WTC11 (cell line): ENCODE measurements around the gene CDSN. TPM values are rescaled to one million over a fixed set of nuclear protein-coding genes. Genes with fewer than 3 reads are reported as not detected.

Experiments used
- ATAC-seq: fragments of 200-7000 bp; cut with Tn5 transposase; 2 replicates; pipeline ENCODE4 v1.10.0; 2021; ENCODE audit warnings: mild to moderate bottlenecking, moderate library complexity
- CTCF ChIA-PET: fragments of 300-600 bp; sonication (Branson Sonifier 250); formaldehyde crosslinking; loops from one replicate; lab custom pipeline; 2021; ENCODE audit warnings: antibody characterized with exemption; lab: Charles Lee
- POLR2A ChIA-PET: fragments of 350-600 bp; sonication (Branson Sonifier 250); formaldehyde crosslinking; loops from one replicate; lab custom pipeline; 2021; ENCODE audit warnings: antibody characterized with exemption; lab: Charles Lee
- DNase-seq: peaks from one replicate; pipeline ENCODE4 v3.0.0; 2021; ENCODE audit warnings: low spot score
- H3K27ac Mint-ChIP-seq: 2 replicates; pipeline ENCODE4 v1.8.0; 2021; ENCODE audit warnings: mixed read lengths
- H3K27me3 Mint-ChIP-seq: 2 replicates; pipeline ENCODE4 v1.8.0; 2021; ENCODE audit warnings: low read depth, mild to moderate bottlenecking, moderate library complexity, mixed read lengths
- H3K36me3 Mint-ChIP-seq: 2 replicates; pipeline ENCODE4 v1.8.0; 2021; ENCODE audit warnings: mixed read lengths
- H3K4me1 Mint-ChIP-seq: 2 replicates; pipeline ENCODE4 v1.8.0; 2022; ENCODE audit warnings: mixed read lengths
- H3K4me3 Mint-ChIP-seq: 2 replicates; pipeline ENCODE4 v1.8.0; 2021; ENCODE audit warnings: mild to moderate bottlenecking, moderate library complexity, mixed read lengths
- H3K9me3 Mint-ChIP-seq: 2 replicates; pipeline ENCODE4 v1.8.0; 2021; ENCODE audit warnings: mixed read lengths
- ARID4B ChIP-seq: sonication (generic); formaldehyde crosslinking; IDR thresholded peaks from 2 replicates; pipeline ENCODE4 v1.8.0; 2023; ENCODE audit warnings: missing genetic modification reagents, mild to moderate bottlenecking, borderline replicate concordance
- ATF2 ChIP-seq: sonication (generic); formaldehyde crosslinking; IDR thresholded peaks from 2 replicates; pipeline ENCODE4 v1.8.1; 2022; ENCODE audit warnings: low read depth, missing genetic modification reagents, borderline replicate concordance
- CDX4 ChIP-seq: fragments of 250-450 bp; sonication (Bioruptor Pico); IDR thresholded peaks from 2 replicates; pipeline ENCODE4 v1.9.0; 2021; ENCODE audit warnings: moderate library complexity, mild to moderate bottlenecking, inconsistent platforms, borderline replicate concordance
- CTCF ChIP-seq: fragments of 200-600 bp; IDR thresholded peaks from 2 replicates; pipeline ENCODE4 v1.8.0; 2022; ENCODE audit warnings: antibody characterized with exemption
- E2F1 ChIP-seq: sonication (generic); formaldehyde crosslinking; IDR thresholded peaks from 2 replicates; pipeline ENCODE4 v1.8.0; 2022; ENCODE audit warnings: mild to moderate bottlenecking, missing genetic modification reagents
- E2F5 ChIP-seq: sonication (generic); formaldehyde crosslinking; IDR thresholded peaks from 2 replicates; pipeline ENCODE4 v1.8.1; 2022; ENCODE audit warnings: mild to moderate bottlenecking, moderate library complexity, missing genetic modification reagents
- ERG ChIP-seq: fragments of 250-450 bp; sonication (Bioruptor Pico); IDR thresholded peaks from 2 replicates; pipeline ENCODE4 v1.8.0; 2021; ENCODE audit warnings: mild to moderate bottlenecking
- FOXK1 ChIP-seq: sonication (generic); formaldehyde crosslinking; IDR thresholded peaks from 2 replicates; pipeline ENCODE4 v1.8.0; 2022; ENCODE audit warnings: mild to moderate bottlenecking, moderate library complexity, missing genetic modification reagents
- IRF1 ChIP-seq: sonication (generic); formaldehyde crosslinking; IDR thresholded peaks from 2 replicates; pipeline ENCODE4 v1.8.0; 2023; ENCODE audit warnings: missing genetic modification reagents
- NR2C2 ChIP-seq: sonication (generic); formaldehyde crosslinking; IDR thresholded peaks from 2 replicates; pipeline ENCODE4 v1.8.0; 2022; ENCODE audit warnings: mild to moderate bottlenecking, missing genetic modification reagents
- NR3C1 ChIP-seq: sonication (generic); formaldehyde crosslinking; conservative IDR thresholded peaks from 2 replicates; pipeline ENCODE4 v1.8.1; 2023; ENCODE audit warnings: low read depth, mild to moderate bottlenecking, missing genetic modification reagents
- PREB ChIP-seq: sonication (generic); formaldehyde crosslinking; IDR thresholded peaks from 2 replicates; pipeline ENCODE4 v1.8.1; 2022; ENCODE audit warnings: mild to moderate bottlenecking, missing genetic modification reagents, moderate library complexity, borderline replicate concordance
- RELA ChIP-seq: sonication (generic); formaldehyde crosslinking; IDR thresholded peaks from 2 replicates; pipeline ENCODE4 v1.8.1; 2022; ENCODE audit warnings: missing genetic modification reagents, mild to moderate bottlenecking, borderline replicate concordance
- SMAD4 ChIP-seq: sonication (generic); formaldehyde crosslinking; IDR thresholded peaks from 2 replicates; pipeline ENCODE4 v1.8.0; 2022; ENCODE audit warnings: mild to moderate bottlenecking, missing genetic modification reagents
- SOX15 ChIP-seq: fragments of 250-450 bp; sonication (Bioruptor Pico); IDR thresholded peaks from 2 replicates; pipeline ENCODE4 v1.9.0; 2021; ENCODE audit warnings: mild to moderate bottlenecking
- ZBTB21 ChIP-seq: sonication (generic); formaldehyde crosslinking; IDR thresholded peaks from 2 replicates; pipeline ENCODE4 v1.8.1; 2023; ENCODE audit warnings: mild to moderate bottlenecking, missing genetic modification reagents, borderline replicate concordance
- ZNF232 ChIP-seq: sonication (generic); formaldehyde crosslinking; IDR thresholded peaks from 2 replicates; pipeline ENCODE4 v1.8.0; 2022; ENCODE audit warnings: mild to moderate bottlenecking, missing genetic modification reagents
- ZNF263 ChIP-seq: sonication (generic); formaldehyde crosslinking; IDR thresholded peaks from 2 replicates; pipeline ENCODE4 v1.8.1; 2022; ENCODE audit warnings: low read depth, mild to moderate bottlenecking, moderate library complexity, missing genetic modification reagents
- ZNF396 ChIP-seq: fragments of 250-450 bp; sonication (Bioruptor Pico); IDR thresholded peaks from 2 replicates; pipeline ENCODE4 v1.8.0; 2021; ENCODE audit warnings: mild to moderate bottlenecking, moderate library complexity, borderline replicate concordance
- ZNF423 ChIP-seq: fragments of 250-450 bp; sonication (Bioruptor Pico); IDR thresholded peaks from 2 replicates; pipeline ENCODE4 v2.1.2; 2022; ENCODE audit warnings: mild to moderate bottlenecking, moderate library complexity
- total RNA-seq: library from RNA; stranded (reverse); gene quantifications from 3 replicates; pipeline ENCODE4 v1.2.3, GENCODE V29; 2021

The CDSN gene
- total RNA-seq, 1 experiment from 2014 or later = not detected

GRCh38 chr6:31110825-31111582 is 9.2 kb downstream of the CDSN start:
- ATAC-seq (peak; percentile 71), DNase-seq (no peak)
- H3K9me3 Mint-ChIP-seq = no peaks in the 10 kb centered on the region
- H3K27ac Mint-ChIP-seq = 0 out of 2 replicates have a peak overlapping the region, but pooled peaks have one; percentile 41
- H3K4me1 Mint-ChIP-seq = peaks cover 39% of the 10 kb centered on the region
- TF ChIP-seq ZNF423 (CRISPR knock-in tag) = no peak
- no peak for TF ChIP-seq E2F5
- no peak for TF ChIP-seq ATF2 (CRISPR knock-in tag)
- TF ChIP-seq IRF1 = no peak
- no peak for TF ChIP-seq E2F1 (CRISPR knock-in tag)
- no peak for TF ChIP-seq ZNF232
- no peak for TF ChIP-seq RELA
- no peak for TF ChIP-seq ZNF263 (CRISPR knock-in tag)
- no peak for TF ChIP-seq NR3C1
- TF ChIP-seq FOXK1 (CRISPR knock-in tag) = no peak
- no peak for TF ChIP-seq NR2C2 (CRISPR knock-in tag)
- no peak for TF ChIP-seq ZBTB21 (CRISPR knock-in tag)
- peaks cover 31% of the 10 kb centered on the region for H3K27me3 Mint-ChIP-seq
- POLR2A ChIA-PET = no interaction called here
- no peaks in the 10 kb centered on the region for H3K36me3 Mint-ChIP-seq
- H3K4me3 Mint-ChIP-seq = no peak overlapping the region
- CTCF ChIA-PET = interaction anchor here (0.6 to 11.0 kb wide), 15 partner anchors 8 to 570 kb away, joined by 3 to 90 read pairs (median 4); partner anchors contain the start of gene TCF19

- CTCF ChIA-PET = no interaction called here
- TF ChIP-seq FOXK1 (CRISPR knock-in tag) (no peak), ARID4B (no peak), SOX15 (CRISPR knock-in tag) (no peak), SMAD4 (CRISPR knock-in tag) (no peak), CTCF (no peak), ERG (no peak), CDX4 (CRISPR knock-in tag) (no peak), ZNF396 (no peak), PREB (CRISPR knock-in tag) (no peak), NR3C1 (no peak)
- Mint-ChIP-seq H3K4me1 (peaks cover 19% of the 10 kb centered on the region), H3K9me3 (no peaks in the 10 kb centered on the region), H3K36me3 (no peaks in the 10 kb centered on the region), H3K27me3 (peaks cover 19% of the 10 kb centered on the region), H3K27ac (no peak overlapping the region), H3K4me3 (no peak overlapping the region)
- DNase-seq (no peak), ATAC-seq (no peak)
- POLR2A ChIA-PET = no interaction called here
Measured at GRCh38 chr6:31107052-31107451, 13.2 kb downstream of the CDSN start.
